Left renal pelvis (tissue), 4 donors: Measurements from ENCODE around the gene GIN1. TPM values are rescaled to one million over a fixed set of nuclear protein-coding genes. Genes with fewer than 3 reads are reported as not detected.
"Not testable (repeated sequence)": the region's sequence is repeated elsewhere in the genome, so short reads cannot be mapped to it uniquely, and the experiment has no call there.

Source experiments
- DNase-seq, 4 donors: peaks; one replicate each; pipeline ENCODE4 v3.0.0-alpha.2; 2013; ENCODE audit warnings: low read depth in 4 of 4, low spot score in 3 of 4
- polyA plus RNA-seq, 4 donors: library from polyadenylated mRNA; unstranded; fragments of 120-200 nt; gene quantifications; one replicate each; pipeline ENCODE4 v1.2.1, GENCODE V29; 2013; ENCODE audit not compliant: insufficient read length in 4 of 4

Gene GIN1
- polyA plus RNA-seq, 4 donors: 7.8 to 13.8 (median 12.3) TPM

DNA sequence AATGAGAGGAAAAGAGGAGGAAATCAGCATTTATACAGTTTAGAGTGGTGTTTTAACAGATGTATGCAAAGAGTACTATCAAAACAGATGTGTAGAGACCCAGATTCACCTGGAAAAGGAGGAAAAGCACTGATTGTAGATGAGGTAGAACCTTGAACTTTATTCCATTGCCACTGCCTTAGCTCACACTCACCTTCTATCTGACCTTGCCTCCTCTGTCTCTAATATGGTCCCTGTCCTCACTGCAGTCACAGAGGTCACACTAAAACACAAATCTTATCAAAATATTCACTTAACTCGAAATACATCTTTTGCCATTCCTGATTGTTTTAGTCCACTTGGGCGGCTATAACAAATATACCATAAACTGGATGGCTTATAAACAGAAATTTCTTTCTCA is 7.0 kb downstream of the GIN1 start:
- no peak for DNase-seq

- DNase-seq: no peak
Observed at GRCh38 chr5:103111468-103111867, 8.5 kb downstream of the GIN1 start.

DNA sequence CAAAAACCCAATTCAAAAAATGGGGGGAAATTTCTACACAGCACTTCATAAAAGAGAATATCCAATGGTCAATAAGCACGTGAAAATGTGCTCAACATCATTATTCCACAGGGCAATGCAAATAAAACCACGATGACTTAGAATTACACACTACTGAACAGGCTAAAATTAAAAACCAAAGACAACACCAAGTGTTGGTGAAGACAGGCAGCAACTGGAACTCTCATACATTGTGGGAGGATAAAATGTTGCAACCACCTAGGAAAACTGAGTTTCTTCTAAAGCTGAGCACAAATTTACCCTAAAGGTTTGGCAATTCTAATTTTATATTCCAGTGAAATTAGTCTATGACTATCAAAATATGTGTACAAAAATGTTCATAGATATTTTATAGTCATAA is 9.5 kb downstream of the GIN1 start:
- no peak for DNase-seq

- DNase-seq: no peak
Observed at GRCh38 chr5:103109277-103109676, 10.7 kb downstream of the GIN1 start.

- no peak for DNase-seq
Observed at GRCh38 chr5:103108086-103108485, 11.9 kb downstream of the GIN1 start.

DNA sequence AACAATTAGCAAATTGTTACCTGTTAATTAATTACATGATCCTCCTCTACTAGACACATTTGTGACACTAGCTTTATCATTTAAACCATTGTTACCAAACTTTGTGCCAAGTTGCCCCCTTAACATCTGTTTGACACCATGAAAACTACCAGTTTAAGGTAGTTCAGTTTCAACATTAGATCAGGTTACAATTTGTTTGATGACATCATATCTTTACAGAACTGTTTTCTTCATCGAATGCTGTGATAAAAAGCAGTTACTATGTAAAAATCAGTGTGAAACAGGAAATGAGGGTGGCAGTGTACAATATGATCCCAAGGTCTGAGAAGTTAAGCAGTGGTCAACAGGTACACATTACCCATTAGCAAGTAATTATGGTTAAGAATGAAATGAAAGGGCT is 17.7 kb downstream of the GIN1 start:
- DNase-seq: no peak

- DNase-seq: no peak
Observed at GRCh38 chr5:103101079-103101750, 18.7 kb downstream of the GIN1 start.

DNA sequence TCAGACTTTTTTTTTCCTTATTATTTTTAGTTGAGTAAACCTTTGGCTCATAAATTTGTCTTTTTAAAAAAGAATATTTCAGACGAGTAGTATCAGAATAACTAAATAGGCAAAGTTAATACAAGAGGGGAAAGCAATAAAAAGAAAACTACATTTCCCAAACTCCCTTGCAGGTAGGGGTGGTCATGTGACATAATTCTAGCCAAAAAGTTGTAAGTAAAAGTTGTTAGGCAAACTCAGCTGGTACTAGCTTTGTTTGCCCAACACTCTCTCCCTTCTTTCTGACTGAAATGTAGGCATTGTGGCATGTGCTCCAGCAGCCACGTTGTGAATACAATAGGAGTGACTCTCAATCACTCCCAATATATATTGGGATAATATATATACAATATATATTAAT is 20.9 kb downstream of the GIN1 start:
- DNase-seq: no peak

DNA sequence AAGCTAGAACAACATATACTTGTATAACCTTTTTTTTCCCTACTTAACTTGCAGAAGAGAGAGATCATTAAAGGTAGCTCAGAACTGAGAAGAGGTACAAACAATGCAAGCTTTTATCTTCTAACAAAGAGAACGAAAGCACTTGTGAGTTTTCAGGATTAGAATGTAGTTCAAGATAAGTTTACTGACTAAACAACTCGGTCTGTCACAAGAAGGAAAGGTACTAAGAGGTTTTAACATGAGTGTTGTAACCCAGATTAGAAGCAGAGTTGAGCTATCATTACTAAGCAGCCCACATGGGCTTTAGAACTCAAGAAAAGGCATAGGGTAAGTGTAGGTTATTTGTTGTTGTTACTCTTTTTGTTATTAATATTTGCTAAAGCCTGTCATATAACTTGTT is 25.2 kb downstream of the GIN1 start:
- no peak for DNase-seq

DNA sequence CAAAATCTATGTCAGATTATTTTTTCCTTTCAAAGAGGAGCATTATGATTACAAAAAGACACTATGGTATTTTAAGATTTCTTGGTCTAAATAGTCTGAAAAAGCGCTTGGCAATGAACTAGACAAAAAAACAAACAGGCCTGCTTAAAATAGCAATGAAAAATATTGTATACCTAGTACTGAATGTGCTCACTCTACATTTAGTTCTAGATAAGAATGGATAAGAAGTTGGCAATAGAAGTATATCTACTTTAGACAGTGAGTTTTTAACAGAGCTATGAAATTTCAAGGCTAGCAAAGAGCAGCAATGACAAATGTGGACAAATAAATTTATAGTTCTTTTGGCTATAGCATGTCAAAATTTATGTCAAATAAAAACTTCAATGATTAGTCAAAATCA is 26.2 kb downstream of the GIN1 start:
- no peak for DNase-seq

GRCh38 chr5:103092676-103093075 is 27.3 kb downstream of the GIN1 start:
- no peak for DNase-seq

- no peak for DNase-seq
Observed at GRCh38 chr5:103090791-103091190, 29.1 kb downstream of the GIN1 start.

DNA sequence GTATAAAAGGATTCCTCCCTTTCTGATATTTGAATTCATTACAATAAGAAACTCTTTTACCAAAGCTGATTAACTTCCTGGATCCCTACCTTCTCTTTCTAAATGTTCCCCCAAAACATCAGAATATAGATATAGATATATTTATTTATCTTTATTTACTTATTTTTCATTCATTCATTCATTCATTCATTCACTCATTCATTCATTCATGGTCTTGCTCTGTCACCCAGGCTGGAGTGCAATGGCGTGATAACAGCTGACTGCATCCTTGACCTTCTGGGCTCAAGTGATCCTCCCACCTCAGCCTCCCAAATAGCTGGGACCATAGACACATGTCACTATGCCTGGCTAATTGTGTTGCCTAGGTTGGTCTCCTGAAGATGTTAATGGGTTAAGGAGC is 30.7 kb downstream of the GIN1 start:
- DNase-seq: no peak

DNA sequence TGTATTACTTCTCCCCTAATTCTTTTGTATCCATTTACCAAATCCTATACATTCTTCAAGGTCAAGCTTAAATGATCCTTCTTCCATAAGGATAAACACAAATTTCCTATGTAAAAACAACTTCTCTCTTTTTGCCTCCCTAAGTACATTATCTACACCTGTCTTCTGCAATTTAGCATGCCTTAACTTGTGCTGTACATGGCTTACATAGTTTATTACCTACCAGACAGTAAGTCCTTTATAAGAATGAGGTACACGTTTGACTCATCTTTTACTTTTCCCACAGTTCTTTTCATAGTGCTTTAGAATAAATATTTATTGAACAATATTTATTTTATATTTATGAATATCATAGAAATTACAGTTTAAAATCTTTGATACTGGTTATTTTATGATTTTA is 33.4 kb downstream of the GIN1 start:
- no peak for DNase-seq

DNA sequence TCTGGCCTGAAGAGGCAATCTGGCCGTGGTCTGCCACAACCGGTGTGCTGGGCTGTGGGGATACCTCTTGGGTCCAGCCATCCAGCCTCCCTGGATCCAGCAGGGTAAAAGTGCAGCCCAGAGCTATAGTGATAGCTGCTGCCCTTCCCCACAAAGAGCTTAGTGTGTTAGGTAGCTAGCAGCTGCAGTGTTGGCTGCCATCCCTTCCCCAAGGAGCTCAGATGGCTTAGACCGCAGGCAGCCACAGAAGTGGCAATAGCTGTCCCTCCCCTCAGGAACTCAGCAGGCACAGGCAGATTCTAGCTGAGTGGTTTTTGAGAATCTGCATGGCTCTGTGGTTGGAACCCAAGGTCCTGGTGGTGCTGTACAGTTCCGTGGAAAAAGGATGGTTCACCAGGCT is 40.1 kb downstream of the GIN1 start:
- DNase-seq: no peak

- no peak for DNase-seq
Observed at GRCh38 chr5:103075442-103075841, 44.5 kb downstream of the GIN1 start.

- not testable (repeated sequence) for DNase-seq
Observed at GRCh38 chr5:103073500-103073899, 46.4 kb downstream of the GIN1 start.

DNA sequence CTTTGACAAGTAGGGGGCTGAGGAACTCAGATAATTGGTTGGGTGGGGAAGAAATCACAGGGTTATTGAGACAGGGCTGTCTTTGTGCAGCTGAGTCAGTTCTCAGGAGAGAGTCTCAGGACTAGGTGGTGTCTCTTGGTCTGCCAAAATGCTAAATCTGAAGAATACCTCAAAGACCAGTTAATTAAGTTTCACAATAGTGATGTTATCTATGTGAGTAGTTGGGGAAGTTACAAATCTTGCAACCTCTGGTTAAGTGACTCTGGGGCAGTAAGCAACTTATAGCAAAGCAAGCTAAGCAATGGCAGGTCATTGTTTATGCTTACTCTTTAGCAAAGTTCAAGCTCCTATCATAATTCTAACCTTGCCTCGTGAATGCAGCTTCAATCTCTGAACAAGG is 53.6 kb downstream of the GIN1 start:
- DNase-seq: no peak

DNA sequence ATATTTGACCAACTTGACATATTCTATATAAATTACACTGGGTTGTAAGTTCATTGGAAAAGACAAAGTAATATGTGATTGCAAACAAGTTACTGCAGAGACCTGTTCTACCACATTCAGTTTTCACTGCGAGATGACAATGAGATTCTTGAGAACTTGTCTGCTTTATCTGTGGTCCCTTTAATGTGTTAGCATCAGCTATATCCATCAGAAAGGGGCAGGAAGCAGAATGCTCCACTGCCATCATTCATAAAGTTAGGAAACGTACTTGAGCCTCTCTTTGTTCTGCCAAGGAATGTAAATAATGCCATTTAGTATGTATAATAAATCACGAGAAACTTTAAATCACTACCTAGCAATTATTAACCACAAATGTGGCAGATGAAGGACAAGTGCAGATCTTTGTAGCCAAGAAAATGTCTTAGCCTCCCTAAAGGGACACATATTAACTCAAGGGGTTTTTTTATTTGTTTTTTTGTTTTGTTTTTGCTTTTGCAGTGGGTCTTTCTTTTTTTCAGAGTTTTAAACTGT is 59.4 kb downstream of the GIN1 start:
- peak in 1 of 4 donors; percentile 21 for DNase-seq

DNA sequence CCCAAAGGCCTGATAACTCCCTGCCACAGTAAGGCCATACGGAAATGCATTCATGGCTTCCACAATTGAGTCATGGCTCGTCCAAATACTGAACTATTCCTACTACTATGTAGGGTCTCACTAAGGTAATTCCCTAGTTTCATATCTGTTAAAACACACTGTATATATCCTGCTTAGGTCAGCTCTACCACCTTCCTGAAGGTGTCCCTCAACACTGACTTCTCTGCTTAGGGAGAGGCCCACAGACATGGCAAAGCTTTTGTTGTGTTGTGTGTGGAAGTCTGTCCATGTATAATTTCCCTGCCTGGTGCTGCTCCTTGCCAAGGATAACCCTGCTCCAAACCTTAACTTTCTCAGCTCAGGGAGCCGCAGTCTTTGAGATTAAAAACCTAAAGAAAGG is 60.4 kb downstream of the GIN1 start:
- DNase-seq: no peak

DNA sequence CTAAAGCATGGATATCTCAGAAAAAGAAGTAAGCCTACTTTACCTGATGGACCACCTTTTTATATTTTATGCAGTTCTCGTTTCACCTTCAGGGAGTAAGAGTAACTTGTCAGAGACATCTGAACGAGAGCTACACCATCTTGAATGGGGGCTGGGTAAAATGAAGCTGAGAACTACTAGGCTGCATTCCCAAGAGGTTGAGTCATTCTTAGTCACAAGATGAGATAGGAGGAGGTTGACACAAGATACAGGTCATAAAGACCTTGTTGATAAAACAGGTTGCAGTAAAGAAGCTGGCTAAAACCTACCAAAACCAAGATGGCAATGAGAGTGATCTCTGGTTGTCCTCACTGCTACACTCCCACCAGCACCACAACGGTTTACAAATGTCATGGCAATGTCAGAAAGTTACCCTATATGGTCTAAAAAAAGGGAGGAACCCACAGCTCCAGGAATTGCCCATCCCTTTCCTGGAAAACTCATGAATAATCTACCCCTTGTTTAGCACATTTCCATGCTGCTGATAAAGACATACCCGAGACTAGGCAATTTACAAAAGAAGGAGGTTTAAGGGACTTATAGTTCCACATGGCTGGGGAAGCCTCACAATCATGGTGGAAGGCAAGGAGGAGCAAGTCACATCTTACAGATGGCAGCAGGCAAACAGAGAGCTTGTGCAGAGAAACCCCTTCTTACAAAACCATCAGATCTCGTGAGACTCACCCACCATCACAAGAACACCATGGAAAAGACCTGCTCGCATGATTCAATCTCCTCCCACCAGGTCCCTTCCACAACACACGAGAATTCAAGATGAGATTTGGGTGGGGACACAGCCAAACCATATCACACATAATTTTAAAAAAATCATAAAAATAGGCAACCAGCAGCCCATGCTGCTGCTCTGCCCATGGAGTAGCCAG is 62.5 kb downstream of the GIN1 start:
- DNase-seq: no peak

- not testable (repeated sequence) for DNase-seq
Observed at GRCh38 chr5:103046706-103047105, 73.2 kb downstream of the GIN1 start.
